GM13976 (cell line): Measurements from ENCODE around the gene JUP.

ENCODE experiments used
- DNase-seq: peaks from one replicate; pipeline ENCODE4 v3.0.0; 2012; ENCODE audit warnings: low spot score
- in situ Hi-C: fragments of 300-500 bp; cut with MboI; formaldehyde crosslinking; loops from one replicate; pipeline ENCODE4 v1.12.0; 2022; ENCODE audit warnings: low sequenced_read_pairs, mixed read lengths, inconsistent platforms; ENCODE audit not compliant: unreplicated experiment
- TF ChIP-seq, protein P1 (sequence below): IDR thresholded peaks from 2 replicates; pipeline ENCODE4 v1.5.1; 2012; ENCODE audit warnings: borderline replicate concordance, mild to moderate bottlenecking; ENCODE audit not compliant: insufficient read depth; ENCODE audit errors: extremely low read depth, missing control alignments, control extremely low read depth

Gene JUP

DNA sequence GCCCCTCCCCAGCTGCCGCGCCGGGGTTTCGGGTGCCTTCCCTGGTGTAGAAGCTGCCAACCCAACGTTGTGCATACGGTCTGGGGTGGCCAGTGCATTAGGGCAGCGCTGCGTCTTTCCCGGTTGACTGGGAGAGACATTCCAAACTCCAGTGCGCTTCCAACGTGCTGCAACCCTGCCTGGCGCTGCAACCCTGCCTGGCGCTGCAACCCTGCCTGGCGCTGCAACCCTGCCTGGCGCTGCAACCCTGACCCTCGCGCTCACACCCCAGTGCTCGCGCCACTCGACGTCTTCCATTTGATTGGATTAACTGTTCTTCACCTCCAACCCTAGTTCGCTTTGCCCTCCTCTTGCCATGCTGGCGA lies 51.6 kb downstream of the JUP start:
- DNase-seq = no peak
- in situ Hi-C loops = loop anchor here (10.0 kb wide), 1 partner anchor 70 kb away; no protein-coding TSS in a partner anchor
- TF ChIP-seq, protein P1, sequence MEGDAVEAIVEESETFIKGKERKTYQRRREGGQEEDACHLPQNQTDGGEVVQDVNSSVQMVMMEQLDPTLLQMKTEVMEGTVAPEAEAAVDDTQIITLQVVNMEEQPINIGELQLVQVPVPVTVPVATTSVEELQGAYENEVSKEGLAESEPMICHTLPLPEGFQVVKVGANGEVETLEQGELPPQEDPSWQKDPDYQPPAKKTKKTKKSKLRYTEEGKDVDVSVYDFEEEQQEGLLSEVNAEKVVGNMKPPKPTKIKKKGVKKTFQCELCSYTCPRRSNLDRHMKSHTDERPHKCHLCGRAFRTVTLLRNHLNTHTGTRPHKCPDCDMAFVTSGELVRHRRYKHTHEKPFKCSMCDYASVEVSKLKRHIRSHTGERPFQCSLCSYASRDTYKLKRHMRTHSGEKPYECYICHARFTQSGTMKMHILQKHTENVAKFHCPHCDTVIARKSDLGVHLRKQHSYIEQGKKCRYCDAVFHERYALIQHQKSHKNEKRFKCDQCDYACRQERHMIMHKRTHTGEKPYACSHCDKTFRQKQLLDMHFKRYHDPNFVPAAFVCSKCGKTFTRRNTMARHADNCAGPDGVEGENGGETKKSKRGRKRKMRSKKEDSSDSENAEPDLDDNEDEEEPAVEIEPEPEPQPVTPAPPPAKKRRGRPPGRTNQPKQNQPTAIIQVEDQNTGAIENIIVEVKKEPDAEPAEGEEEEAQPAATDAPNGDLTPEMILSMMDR = no peak

DNA sequence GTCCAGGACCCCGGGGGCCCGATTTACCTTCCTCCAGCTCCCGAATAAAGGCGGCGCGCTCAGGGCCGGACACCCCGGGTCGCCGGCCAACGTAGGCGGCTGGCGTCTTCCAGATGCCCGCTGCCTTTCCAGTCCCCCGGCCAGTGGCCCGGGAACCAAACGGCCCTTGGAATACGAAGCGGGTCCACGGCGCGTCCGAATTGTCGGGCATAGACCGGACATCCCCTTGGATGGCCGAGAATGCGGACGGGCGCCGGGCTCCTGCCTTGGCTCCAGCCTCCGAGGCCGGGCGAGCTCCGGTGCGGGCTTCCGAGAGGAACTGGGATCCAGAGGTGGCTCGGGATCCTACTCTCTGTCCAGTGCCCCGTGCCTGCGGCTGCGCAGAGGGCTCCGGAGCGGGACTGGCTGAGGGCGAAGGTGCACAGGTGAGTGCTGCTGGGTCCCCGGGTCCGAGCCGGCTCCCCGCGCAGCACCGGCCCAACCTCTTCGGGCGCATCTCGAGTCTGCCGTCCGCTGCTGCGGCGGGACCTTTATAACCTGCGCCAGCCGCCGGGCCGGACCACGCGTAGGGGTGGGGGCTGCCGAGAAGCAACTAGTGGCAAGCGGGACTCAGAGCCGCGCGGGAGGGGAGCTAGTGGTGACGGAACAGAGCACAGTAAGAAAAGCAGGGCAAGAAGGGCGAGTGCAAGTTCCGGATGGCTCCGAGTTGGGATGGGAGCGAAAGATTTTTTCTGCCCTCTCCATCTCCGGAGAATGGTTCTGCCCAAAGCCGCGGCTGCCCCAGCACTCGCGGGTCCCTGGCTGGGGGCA lies 52.2 kb downstream of the JUP start, which contains the start of gene HAP1:
TSS of gene HAP1 (minus strand) at position 505 of the 810 bp plus-strand sequence. CDS start at position 496, 9 bp downstream.
- TF ChIP-seq, protein P1 = no peak
- no peak for DNase-seq
- in situ Hi-C loops = loop anchor here (10.0 kb wide), 1 partner anchor 70 kb away; no protein-coding TSS in a partner anchor

DNA sequence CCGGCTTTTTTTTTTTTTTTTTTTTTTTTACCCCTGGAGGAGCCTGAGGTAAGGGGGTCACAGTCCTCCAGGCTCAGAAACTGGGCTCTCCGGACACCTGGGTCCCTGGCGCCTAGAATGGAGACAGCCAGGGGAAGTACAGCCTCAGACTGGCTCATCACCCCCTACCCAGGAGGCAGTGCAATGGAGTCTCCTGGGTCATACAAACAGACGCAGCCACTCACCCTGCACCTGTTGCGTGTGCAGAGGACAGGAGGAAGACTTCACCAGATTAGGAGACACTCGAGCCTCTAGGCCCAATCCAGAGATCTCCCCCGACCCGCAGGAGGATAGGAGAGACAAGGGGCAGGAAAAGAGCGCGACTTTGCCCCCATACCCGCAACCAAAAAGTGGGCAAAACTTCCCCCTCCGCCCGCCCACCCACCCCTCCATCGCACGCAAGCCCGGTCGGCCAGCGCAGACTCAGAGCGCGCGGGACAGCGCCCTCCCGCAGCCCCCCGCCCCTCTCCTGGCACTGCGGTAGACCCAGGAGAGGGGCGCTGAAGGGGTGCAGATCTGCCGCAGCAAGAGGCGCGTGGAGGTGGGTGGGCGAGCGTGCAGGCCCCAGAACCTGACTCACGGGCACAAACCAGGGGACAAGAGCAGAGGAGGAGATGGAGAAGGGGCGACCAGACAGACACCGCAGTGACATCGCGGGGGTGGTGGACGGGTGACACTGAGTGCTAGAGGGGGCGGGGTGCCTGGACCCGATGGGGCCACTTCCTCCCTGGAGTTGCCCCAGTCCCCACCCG lies 53.0 kb downstream of the JUP start:
- no peak for DNase-seq
- TF ChIP-seq, protein P1 = no peak
- in situ Hi-C loops = loop anchor here (10.0 kb wide), 1 partner anchor 71 kb away; no protein-coding TSS in a partner anchor

DNA sequence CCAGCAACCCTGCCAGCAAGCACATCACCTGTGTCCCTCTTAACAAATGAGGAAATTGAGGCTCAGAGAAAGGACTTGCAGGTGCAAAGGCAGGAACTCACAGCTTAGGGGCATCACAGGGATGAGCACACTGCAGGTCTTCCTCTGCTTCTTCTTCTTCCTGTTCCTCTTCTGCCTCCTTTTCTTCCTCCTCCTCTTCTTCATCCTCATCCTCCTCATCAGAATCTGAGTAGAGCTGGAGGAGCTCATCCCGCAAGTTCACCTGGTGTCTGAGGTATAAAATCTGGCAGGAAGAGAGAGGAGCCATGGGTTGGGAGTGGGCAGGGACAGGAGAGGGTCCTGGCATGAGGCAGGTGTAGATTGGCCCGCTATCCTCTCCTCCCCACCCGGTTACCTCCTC lies 54.7 kb downstream of the JUP start:
- TF ChIP-seq, protein P1 = no peak
- DNase-seq = no peak
- in situ Hi-C loops = loop anchor here (10.0 kb wide), 1 partner anchor 73 kb away; no protein-coding TSS in a partner anchor

DNA sequence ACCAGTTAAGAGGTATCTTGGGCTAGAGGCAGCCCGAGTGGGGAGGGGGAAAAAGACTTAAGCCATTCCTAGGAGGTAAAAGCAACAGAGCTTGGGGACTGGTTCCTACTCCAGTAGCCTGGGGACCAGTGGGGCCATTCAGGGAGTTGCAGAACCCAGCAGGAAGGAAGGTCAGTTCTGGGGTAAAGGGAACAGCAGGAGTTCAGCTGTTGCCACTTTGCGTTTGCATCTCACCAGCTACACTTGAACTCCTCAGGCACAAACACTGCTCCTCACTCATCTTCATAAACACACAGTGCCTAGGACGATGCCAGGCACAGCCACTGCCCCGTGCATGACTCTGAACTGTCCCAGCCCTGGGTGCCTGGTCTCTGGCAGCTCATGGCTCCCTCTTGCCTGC lies 56.0 kb downstream of the JUP start:
- TF ChIP-seq, protein P1 = no peak
- in situ Hi-C loops = loop anchor here (10.0 kb wide), 1 partner anchor 74 kb away; no protein-coding TSS in a partner anchor
- DNase-seq = no peak

DNA sequence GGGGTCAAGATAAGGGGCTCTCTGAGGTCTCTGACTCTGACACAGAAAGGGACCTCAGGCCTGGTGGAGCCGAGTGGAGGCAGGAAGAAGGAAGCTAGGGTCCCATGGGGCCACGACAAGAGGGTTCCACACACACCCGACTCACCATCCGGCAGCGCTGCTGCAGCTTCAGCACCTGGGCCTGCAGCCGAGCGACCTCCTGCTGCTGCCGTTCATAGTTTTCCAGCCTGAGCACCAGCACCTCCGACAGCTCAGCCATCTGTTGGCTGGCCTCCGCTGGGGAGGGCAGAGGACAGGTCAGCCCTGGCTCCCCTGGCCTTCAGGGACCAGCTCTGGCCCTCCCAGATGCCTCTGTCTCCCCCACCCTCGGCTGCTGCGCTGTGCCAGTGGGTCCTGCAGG lies 58.5 kb downstream of the JUP start:
- TF ChIP-seq, protein P1 = no peak
- in situ Hi-C loops = no loop called here

More for the DNA sequence above, 58.5 kb downstream of the JUP start:
- no peak for DNase-seq
